Measurements from ENCODE around the gene CXCL17.

CXCL17 gene

DNA sequence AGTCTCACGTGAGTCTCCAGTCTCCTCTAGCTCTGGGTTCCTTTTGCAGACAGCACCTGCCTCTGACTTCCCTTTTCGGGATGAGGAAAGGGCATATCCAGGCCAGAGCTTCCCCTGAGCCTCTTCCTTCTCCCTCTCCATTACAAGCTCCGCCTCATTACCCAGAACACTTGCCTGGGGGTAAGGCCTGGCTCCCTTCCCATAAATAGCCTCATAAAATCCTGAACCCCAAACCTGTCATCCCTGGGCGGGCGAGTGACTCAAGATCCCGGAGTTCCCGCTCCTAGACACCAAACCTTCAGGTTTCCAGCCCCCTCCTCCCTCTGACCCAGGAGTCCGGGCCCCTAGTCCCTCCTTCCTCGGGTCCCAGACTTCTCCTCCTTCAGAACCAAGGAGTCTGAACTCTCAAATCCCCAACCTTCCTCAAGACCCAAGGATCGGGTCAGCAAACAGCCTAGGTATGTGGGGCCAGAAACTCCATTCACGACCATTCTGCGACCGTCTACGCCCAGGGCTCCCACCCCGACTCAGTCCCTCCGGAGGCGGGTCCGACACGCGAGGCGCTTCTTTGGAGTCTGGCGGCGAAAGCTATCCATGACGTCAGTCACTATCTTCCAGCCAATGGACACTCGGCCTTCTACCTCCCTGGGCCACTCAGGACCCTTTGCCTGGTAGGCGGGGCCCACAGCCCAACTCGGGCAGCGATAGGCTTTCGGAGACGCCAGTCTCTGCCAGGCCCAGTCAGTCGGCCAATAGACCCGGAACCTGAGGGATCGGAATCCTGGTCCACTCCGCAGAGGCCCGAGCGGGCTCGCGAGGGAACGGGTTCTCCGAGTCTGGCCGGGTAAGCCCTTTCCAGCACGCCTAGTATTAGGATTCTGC, 46.1 kb downstream of the CXCL17 start:
- DNase-seq = peak; percentile 96

GRCh38 chr19:42394751-42395150, 48.0 kb downstream of the CXCL17 start:
- no peak for DNase-seq

DNA sequence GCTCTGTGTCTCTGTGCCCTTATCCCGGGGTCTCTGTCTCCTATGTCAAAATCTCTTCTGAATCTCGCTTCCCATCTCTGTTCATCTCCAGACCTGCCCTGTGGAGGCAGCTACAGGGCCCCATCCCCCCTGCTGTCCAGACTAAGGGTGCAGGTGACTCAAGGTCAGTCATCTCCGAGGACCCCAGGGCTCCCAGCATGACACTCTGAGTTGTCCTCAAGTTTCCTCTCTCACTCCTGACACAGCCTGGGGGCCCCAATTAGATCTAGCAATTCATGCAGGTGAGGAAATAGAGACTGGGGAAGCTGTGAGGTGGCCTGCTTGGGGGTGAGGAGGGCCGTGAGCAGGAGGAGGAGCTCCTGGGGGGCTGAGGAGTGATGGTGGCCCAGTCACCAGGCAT, 50.6 kb downstream of the CXCL17 start:
- DNase-seq = no peak

DNA sequence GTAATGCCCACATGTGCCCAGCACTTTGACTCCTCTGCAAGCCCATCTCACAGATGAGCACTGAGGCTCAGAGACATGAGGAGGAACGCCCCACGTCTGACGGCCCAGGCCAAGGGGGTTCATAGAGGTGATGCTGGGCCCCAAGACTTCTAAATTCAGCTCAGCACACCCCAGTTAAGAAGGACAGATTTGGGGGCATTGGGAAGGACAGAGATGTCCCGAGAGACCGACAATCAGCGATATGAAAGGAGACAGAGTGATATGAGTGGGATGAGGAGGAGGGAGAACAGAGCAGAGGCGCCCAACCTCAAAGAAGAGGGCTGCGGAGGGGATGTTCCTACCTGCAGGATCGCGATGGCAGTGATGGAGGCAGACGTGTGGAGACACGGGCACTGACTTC, 52.8 kb downstream of the CXCL17 start, which contains the start of gene CNFN:
Gene CNFN (minus strand): TSS at position 399 of the 400 bp plus-strand sequence. CDS start 1,260 bp downstream, outside the sequence.
- DNase-seq = no peak

DNA sequence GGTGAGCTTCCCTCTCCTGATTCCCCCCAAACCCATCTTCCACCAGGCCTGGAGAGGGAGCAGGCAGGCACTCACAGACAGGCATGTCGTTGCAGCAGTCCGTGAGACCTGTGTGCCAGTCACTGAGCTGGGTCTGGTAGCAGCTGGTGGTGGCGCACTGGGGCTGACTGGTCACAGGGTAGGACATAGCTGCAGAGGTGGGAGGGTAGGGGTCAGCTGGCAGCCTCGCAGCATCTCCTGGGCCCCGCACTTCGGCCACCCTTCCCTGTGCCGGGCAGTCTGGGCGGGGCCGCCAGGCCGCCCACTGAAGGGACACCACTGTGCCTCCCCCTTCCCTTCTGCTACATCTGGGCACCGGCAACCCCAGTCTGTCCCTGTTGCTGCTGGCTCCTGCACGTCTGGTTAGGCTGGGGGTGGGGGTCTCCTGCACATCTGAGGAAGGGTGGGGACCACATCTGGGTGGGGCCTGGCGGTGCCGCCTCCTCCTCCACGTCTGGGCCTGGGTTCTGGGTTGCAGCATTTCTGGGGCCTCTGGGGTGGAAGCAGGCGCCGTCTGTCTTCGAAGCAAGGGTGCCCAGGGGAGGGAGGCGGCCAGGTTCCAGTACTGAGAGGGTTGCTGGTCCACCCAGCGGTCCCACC, 53.8 kb downstream of the CXCL17 start:
- no peak for DNase-seq

DNA sequence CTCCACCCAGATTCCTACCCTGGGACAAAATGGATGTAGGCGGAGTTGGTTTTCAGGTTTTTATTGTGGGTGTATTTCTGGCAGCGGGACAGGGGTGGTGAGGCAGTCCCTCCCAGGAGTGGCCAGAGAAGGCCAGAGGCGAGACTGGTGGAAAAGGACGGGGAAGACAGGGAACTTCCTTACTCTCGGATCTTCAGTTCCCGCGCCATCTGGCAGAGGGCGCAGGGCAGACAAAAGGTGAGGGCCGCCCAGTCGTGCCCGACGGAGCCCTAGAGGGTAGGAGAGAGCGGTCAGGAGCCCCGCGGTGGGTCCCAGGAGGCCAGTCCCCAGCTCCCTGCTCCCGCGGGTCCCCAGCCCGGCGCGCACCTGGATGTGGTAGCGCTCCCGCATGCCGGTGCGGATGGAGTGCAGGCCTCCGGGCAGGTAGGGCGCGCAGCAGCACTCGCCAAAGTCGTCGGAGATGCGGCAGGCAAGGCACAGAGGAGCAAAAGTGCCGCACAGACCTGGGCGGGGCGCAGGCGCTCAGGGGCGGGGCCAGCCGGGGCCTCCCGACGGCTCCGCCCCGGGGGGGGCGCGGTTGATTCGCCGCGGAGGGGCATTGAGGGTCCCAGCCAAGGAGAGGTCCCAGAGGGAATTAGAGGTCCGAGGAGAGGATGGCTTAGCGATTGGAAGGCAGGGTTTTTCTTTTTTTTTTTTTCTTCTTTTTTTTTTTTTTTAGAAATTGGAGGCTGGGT, 55.6 kb downstream of the CXCL17 start:
- peak; percentile 70 for DNase-seq

- no peak for DNase-seq
Measured at GRCh38 chr19:42380155-42380554, 62.6 kb downstream of the CXCL17 start.
